Measurements from ENCODE around the gene CD3E. TPM values are rescaled to one million over a fixed set of nuclear protein-coding genes. Genes with fewer than 3 reads are reported as not detected.
A peak's percentile ranks its signal among the peaks of the same experiment; 100 is the strongest.

CD3E gene
- total RNA-seq, 2 experiments from 2014 or later: 377 to 415 TPM

GRCh38 chr11:118311518-118311917, 7.0 kb downstream of the CD3E start:
- H3K9me3 Mint-ChIP-seq: no peaks in the 10 kb centered on the region
- intact Hi-C loops (cut with micrococcal nuclease): no loop called here
- peaks cover 78% of the 10 kb centered on the region for H3K36me3 Mint-ChIP-seq (ENCODE audit: low read depth)
- peak overlapping the region; percentile 80 for H3K27ac Mint-ChIP-seq
- no peaks in the 10 kb centered on the region for H3K27me3 Mint-ChIP-seq (ENCODE audit: low read depth)
- CTCF ChIA-PET: interaction anchor here (0.9 to 11.5 kb wide), 9 partner anchors 11 to 140 kb away, joined by 3 to 110 read pairs (median 5); partner anchors contain the start of genes CD3D and CD3G
- H3K4me1 Mint-ChIP-seq (ENCODE audit: low read depth): peaks cover 92% of the 10 kb centered on the region
- no peak overlapping the region for H3K4me3 Mint-ChIP-seq
- no peak for DNase-seq

- CTCF ChIA-PET: interaction anchor here (0.9 to 11.5 kb wide), 8 partner anchors 11 to 140 kb away, joined by 3 to 110 read pairs (median 6); partner anchors contain the start of genes CD3D and CD3G
- H3K27me3 Mint-ChIP-seq (ENCODE audit: low read depth): no peaks in the 10 kb centered on the region
- H3K27ac Mint-ChIP-seq: peak overlapping the region; percentile 80
- intact Hi-C loops (cut with micrococcal nuclease): no loop called here
- H3K4me1 Mint-ChIP-seq (ENCODE audit: low read depth): peaks cover 91% of the 10 kb centered on the region
- DNase-seq: no peak
- peaks cover 76% of the 10 kb centered on the region for H3K36me3 Mint-ChIP-seq (ENCODE audit: low read depth)
- H3K4me3 Mint-ChIP-seq: no peak overlapping the region
- H3K9me3 Mint-ChIP-seq: no peaks in the 10 kb centered on the region
Measured at GRCh38 chr11:118312328-118312727, 7.8 kb downstream of the CD3E start.

GRCh38 chr11:118313242-118313641, 8.7 kb downstream of the CD3E start:
- Mint-ChIP-seq H3K27ac (no peak overlapping the region), H3K27me3 (ENCODE audit: low read depth) (no peaks in the 10 kb centered on the region), H3K4me1 (ENCODE audit: low read depth) (peaks cover 87% of the 10 kb centered on the region), H3K36me3 (ENCODE audit: low read depth) (peaks cover 69% of the 10 kb centered on the region), H3K9me3 (no peaks in the 10 kb centered on the region), H3K4me3 (no peak overlapping the region)
- intact Hi-C loops (cut with micrococcal nuclease): no loop called here
- no peak for DNase-seq
- CTCF ChIA-PET: interaction anchor here (0.6 to 2.2 kb wide), 3 partner anchors 10 to 115 kb away, joined by 3 to 16 read pairs (median 5); no protein-coding TSS in a partner anchor

GRCh38 chr11:118314988-118315411, 10.5 kb downstream of the CD3E start:
- CTCF ChIA-PET: interaction anchor here (1.0 to 1.4 kb wide), 2 partner anchors 32 to 116 kb away, joined by 4 read pairs; no protein-coding TSS in a partner anchor
- Mint-ChIP-seq H3K4me1 (ENCODE audit: low read depth) (peaks cover 89% of the 10 kb centered on the region), H3K27ac (peak overlapping the region; percentile 91), H3K27me3 (ENCODE audit: low read depth) (no peaks in the 10 kb centered on the region), H3K9me3 (no peaks in the 10 kb centered on the region), H3K36me3 (ENCODE audit: low read depth) (peaks cover 52% of the 10 kb centered on the region), H3K4me3 (no peak overlapping the region)
- intact Hi-C loops (cut with micrococcal nuclease): no loop called here
- no peak for DNase-seq

GRCh38 chr11:118318124-118318523, 13.6 kb downstream of the CD3E start:
- Mint-ChIP-seq H3K4me1 (ENCODE audit: low read depth) (peaks cover 81% of the 10 kb centered on the region), H3K9me3 (no peaks in the 10 kb centered on the region), H3K27ac (no peak overlapping the region), H3K4me3 (no peak overlapping the region), H3K36me3 (ENCODE audit: low read depth) (peaks cover 29% of the 10 kb centered on the region), H3K27me3 (ENCODE audit: low read depth) (no peaks in the 10 kb centered on the region)
- no peak for DNase-seq
- CTCF ChIA-PET: interaction anchor here (0.8 to 1.0 kb wide), 2 partner anchors 9 to 189 kb away, joined by 5 to 9 read pairs; no protein-coding TSS in a partner anchor
- intact Hi-C loops (cut with micrococcal nuclease): no loop called here

- CTCF ChIA-PET: interaction anchor here (0.8 to 1.0 kb wide), 2 partner anchors 8 to 189 kb away, joined by 5 to 9 read pairs; no protein-coding TSS in a partner anchor
- DNase-seq: no peak
- H3K9me3 Mint-ChIP-seq: no peaks in the 10 kb centered on the region
- H3K4me3 Mint-ChIP-seq: no peak overlapping the region
- no peaks in the 10 kb centered on the region for H3K27me3 Mint-ChIP-seq (ENCODE audit: low read depth)
- H3K27ac Mint-ChIP-seq: no peak overlapping the region
- H3K4me1 Mint-ChIP-seq (ENCODE audit: low read depth): peaks cover 80% of the 10 kb centered on the region
- intact Hi-C loops (cut with micrococcal nuclease): no loop called here
- peaks cover 27% of the 10 kb centered on the region for H3K36me3 Mint-ChIP-seq (ENCODE audit: low read depth)
Measured at GRCh38 chr11:118318581-118319336, 14.2 kb downstream of the CD3E start.

GRCh38 chr11:118319337-118319707, 14.8 kb downstream of the CD3E start:
- no peaks in the 10 kb centered on the region for H3K9me3 Mint-ChIP-seq
- no peak for DNase-seq

GRCh38 chr11:118320515-118320914, 16.0 kb downstream of the CD3E start:
- CTCF ChIA-PET: no interaction called here
- intact Hi-C loops (cut with micrococcal nuclease): no loop called here
- Mint-ChIP-seq H3K27ac (no peak overlapping the region), H3K4me3 (no peak overlapping the region), H3K4me1 (ENCODE audit: low read depth) (peaks cover 65% of the 10 kb centered on the region), H3K9me3 (no peaks in the 10 kb centered on the region), H3K27me3 (ENCODE audit: low read depth) (no peaks in the 10 kb centered on the region), H3K36me3 (ENCODE audit: low read depth) (peaks cover 12% of the 10 kb centered on the region)
- no peak for DNase-seq

More at GRCh38 chr11:118319337-118319707, 14.8 kb downstream of the CD3E start:
- H3K4me3 Mint-ChIP-seq: no peak overlapping the region
- intact Hi-C loops (cut with micrococcal nuclease): no loop called here
- no peak overlapping the region for H3K27ac Mint-ChIP-seq
- CTCF ChIA-PET: interaction anchor here (0.6 kb wide), 1 partner anchor 15 kb away, joined by 3 read pairs; no protein-coding TSS in a partner anchor
- H3K27me3 Mint-ChIP-seq (ENCODE audit: low read depth): no peaks in the 10 kb centered on the region
- peaks cover 21% of the 10 kb centered on the region for H3K36me3 Mint-ChIP-seq (ENCODE audit: low read depth)
- peaks cover 75% of the 10 kb centered on the region for H3K4me1 Mint-ChIP-seq (ENCODE audit: low read depth)

GRCh38 chr11:118321386-118322082, 17.0 kb downstream of the CD3E start:
- Mint-ChIP-seq H3K36me3 (ENCODE audit: low read depth) (peaks cover 7% of the 10 kb centered on the region), H3K27ac (no peak overlapping the region)
- CTCF ChIA-PET: interaction anchor here (0.8 kb wide), 1 partner anchor 123 kb away, joined by 3 read pairs; no protein-coding TSS in a partner anchor

GRCh38 chr11:118322721-118323120, 18.2 kb downstream of the CD3E start:
- peaks cover 45% of the 10 kb centered on the region for H3K4me1 Mint-ChIP-seq (ENCODE audit: low read depth)
- no peaks in the 10 kb centered on the region for H3K27me3 Mint-ChIP-seq (ENCODE audit: low read depth)
- H3K9me3 Mint-ChIP-seq: no peaks in the 10 kb centered on the region
- intact Hi-C loops (cut with micrococcal nuclease): no loop called here
- CTCF ChIA-PET: interaction anchor here (1.1 to 2.2 kb wide), 5 partner anchors 10 to 30 kb away, joined by 3 to 5 read pairs (median 4); no protein-coding TSS in a partner anchor
- H3K36me3 Mint-ChIP-seq (ENCODE audit: low read depth): no peaks in the 10 kb centered on the region
- no peak overlapping the region for H3K4me3 Mint-ChIP-seq
- DNase-seq: no peak
- H3K27ac Mint-ChIP-seq: no peak overlapping the region

More at GRCh38 chr11:118321386-118322082, 17.0 kb downstream of the CD3E start:
- DNase-seq: no peak
- intact Hi-C loops (cut with micrococcal nuclease): no loop called here
- Mint-ChIP-seq H3K4me1 (ENCODE audit: low read depth) (peaks cover 54% of the 10 kb centered on the region), H3K27me3 (ENCODE audit: low read depth) (no peaks in the 10 kb centered on the region), H3K9me3 (no peaks in the 10 kb centered on the region), H3K4me3 (no peak overlapping the region)

GRCh38 chr11:118325283-118325682, 20.8 kb downstream of the CD3E start:
- CTCF ChIA-PET: no interaction called here
- Mint-ChIP-seq H3K9me3 (no peaks in the 10 kb centered on the region), H3K36me3 (ENCODE audit: low read depth) (no peaks in the 10 kb centered on the region), H3K27ac (no peak overlapping the region), H3K4me3 (no peak overlapping the region), H3K27me3 (ENCODE audit: low read depth) (no peaks in the 10 kb centered on the region), H3K4me1 (ENCODE audit: low read depth) (peaks cover 29% of the 10 kb centered on the region)
- DNase-seq: no peak
- intact Hi-C loops (cut with micrococcal nuclease): no loop called here

- DNase-seq: no peak
- intact Hi-C loops (cut with micrococcal nuclease): no loop called here
- peaks cover 4% of the 10 kb centered on the region for H3K36me3 Mint-ChIP-seq (ENCODE audit: low read depth)
- CTCF ChIA-PET: interaction anchor here (0.7 kb wide), 1 partner anchor 304 kb away, joined by 3 read pairs; no protein-coding TSS in a partner anchor
- peaks cover 20% of the 10 kb centered on the region for H3K4me1 Mint-ChIP-seq (ENCODE audit: low read depth)
- H3K27ac Mint-ChIP-seq: no peak overlapping the region
- H3K9me3 Mint-ChIP-seq: peaks cover 1% of the 10 kb centered on the region
- no peak overlapping the region for H3K4me3 Mint-ChIP-seq
- no peaks in the 10 kb centered on the region for H3K27me3 Mint-ChIP-seq (ENCODE audit: low read depth)
Measured at GRCh38 chr11:118328745-118329144, 24.2 kb downstream of the CD3E start.

Data from activated naive CD4-positive, alpha-beta T cell treated with anti-CD3 and anti-CD28 coated beads for 36 hours (primary cell).